HepG2 (cell line): Measurements from ENCODE around the gene NXF2B.
"Not testable (repeated sequence)": the region's sequence is repeated elsewhere in the genome, so short reads cannot be mapped to it uniquely, and the experiment has no call there.

Experiments
- ATM ChIP-seq: fragments of 450-650 bp; IDR thresholded peaks from 2 replicates; pipeline ENCODE4 v1.7.1; 2017; ENCODE audit warnings: mild to moderate bottlenecking, borderline replicate concordance
- CBX2 ChIP-seq, 2 experiments: fragments of 200-600 bp in 1 of 2; sonication (generic); formaldehyde crosslinking in 1 of 2; IDR thresholded peaks; 2 replicates each; pipeline versions ENCODE4 v1.7.0 to v1.8.1; 2018 to 2022; ENCODE audit warnings: low read depth in 2 of 2, low read length in 1 of 2, mild to moderate bottlenecking in 1 of 2, missing genetic modification reagents in 1 of 2
- DNMT1 ChIP-seq: sonication (generic); formaldehyde crosslinking; IDR thresholded peaks from 2 replicates; pipeline ENCODE4 v1.5.1; 2020; ENCODE audit warnings: mild to moderate bottlenecking, missing genetic modification reagents
- EP300 ChIP-seq, 3 experiments: sonication (generic) in 1 of 3; formaldehyde crosslinking in 1 of 3; IDR thresholded peaks; 2 replicates each; pipeline versions ENCODE4 v1.5.1 to v1.6.1; 2011 to 2020; ENCODE audit warnings: low read depth in 2 of 3, low read length in 2 of 3, borderline replicate concordance in 1 of 3, improper control_type of control experiment in 1 of 3, mild to moderate bottlenecking in 1 of 3, missing genetic modification reagents in 1 of 3, moderate library complexity in 1 of 3
- EZH2 ChIP-seq: conservative IDR thresholded peaks from 2 replicates; pipeline ENCODE4 v1.6.1; 2012; ENCODE audit warnings: mild to moderate bottlenecking, low read depth, low read length, moderate library complexity
- GABPA ChIP-seq, 2 experiments: IDR thresholded peaks; 2 replicates each; pipeline ENCODE4 v1.6.1; 2011 to 2016; ENCODE audit warnings: low read depth in 2 of 2, low read length in 1 of 2, missing biosample characterization in 1 of 2, missing genetic modification characterization in 1 of 2
- MIER2 ChIP-seq: IDR thresholded peaks from 2 replicates; pipeline ENCODE4 v1.6.1; 2016; ENCODE audit warnings: missing biosample characterization, missing genetic modification reagents
- RAD21 ChIP-seq: fragments of 450-650 bp; formaldehyde crosslinking; IDR thresholded peaks from 2 replicates; pipeline ENCODE4 v1.5.0; 2020; ENCODE audit warnings: mild to moderate bottlenecking
- ZFX ChIP-seq: sonication (generic); formaldehyde crosslinking; IDR thresholded peaks from 2 replicates; pipeline ENCODE4 v1.4.0; 2020; ENCODE audit warnings: mild to moderate bottlenecking, low read depth, missing genetic modification reagents, moderate library complexity
- TF ChIP-seq, protein P1 (sequence below): sonication (generic); formaldehyde crosslinking; IDR thresholded peaks from 2 replicates; pipeline ENCODE4 v1.5.0; 2020; ENCODE audit warnings: mild to moderate bottlenecking, missing genetic modification reagents, moderate library complexity
- TF ChIP-seq, protein P2 (sequence below): sonication (generic); formaldehyde crosslinking; IDR thresholded peaks from 2 replicates; pipeline ENCODE4 v1.4.0; 2020; ENCODE audit warnings: missing genetic modification reagents, low read depth, mild to moderate bottlenecking, borderline replicate concordance
- TF ChIP-seq, protein P3 (sequence below): sonication (generic); formaldehyde crosslinking; IDR thresholded peaks from 2 replicates; pipeline ENCODE4 v1.5.1; 2020; ENCODE audit warnings: mild to moderate bottlenecking, missing genetic modification reagents, moderate library complexity
- TF ChIP-seq, protein P4 (sequence below): sonication (generic); formaldehyde crosslinking; IDR thresholded peaks from 2 replicates; pipeline ENCODE4 v1.4.0; 2020; ENCODE audit warnings: missing genetic modification reagents
- TF ChIP-seq, protein P5 (sequence below): sonication (generic); formaldehyde crosslinking; IDR thresholded peaks from 2 replicates; pipeline ENCODE4 v1.5.1; 2020; ENCODE audit warnings: missing genetic modification reagents, mild to moderate bottlenecking, borderline replicate concordance

DNA sequence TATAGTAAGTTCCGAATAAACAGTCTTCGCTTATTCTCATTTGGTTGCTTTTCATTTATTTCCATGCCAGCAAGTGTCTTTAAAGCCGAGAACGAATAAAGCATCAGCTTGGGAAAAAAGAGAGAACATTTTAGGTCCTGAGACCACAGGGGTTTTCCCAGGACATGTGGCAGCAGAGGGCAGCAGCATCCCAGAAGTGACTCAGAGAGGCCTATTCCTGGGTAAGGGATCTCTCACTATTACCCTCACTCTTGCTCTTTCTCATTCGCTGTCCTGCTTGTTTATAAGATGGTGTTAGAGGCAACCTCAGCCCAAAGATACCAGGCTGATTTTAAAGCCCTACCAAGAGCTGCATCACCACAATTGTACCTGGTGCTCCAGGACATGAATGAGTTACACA, 39.0 kb upstream of the NXF2B start:
- TF ChIP-seq CBX2 (IDR thresholded peaks at IDR 0.05; ENCODE audit: low read depth, low read length); CBX2 (CRISPR knock-in tag; IDR thresholded peaks at IDR 0.05; ENCODE audit: low read depth); EP300 (IDR thresholded peaks at IDR 0.05; ENCODE audit: low read depth in 2 of 2, low read length in 2 of 2); EP300 (CRISPR knock-in tag; IDR thresholded peaks at IDR 0.05; ENCODE audit: borderline replicate concordance); ZFX (CRISPR knock-in tag); GABPA (IDR thresholded peaks at IDR 0.05; ENCODE audit: low read depth, low read length); GABPA (CRISPR knock-in tag; IDR thresholded peaks at IDR 0.05; ENCODE audit: low read depth); RAD21 (CRISPR knock-in tag); DNMT1; EZH2; MIER2 (CRISPR knock-in tag); ATM: not testable (repeated sequence)
- TF ChIP-seq, protein P1, sequence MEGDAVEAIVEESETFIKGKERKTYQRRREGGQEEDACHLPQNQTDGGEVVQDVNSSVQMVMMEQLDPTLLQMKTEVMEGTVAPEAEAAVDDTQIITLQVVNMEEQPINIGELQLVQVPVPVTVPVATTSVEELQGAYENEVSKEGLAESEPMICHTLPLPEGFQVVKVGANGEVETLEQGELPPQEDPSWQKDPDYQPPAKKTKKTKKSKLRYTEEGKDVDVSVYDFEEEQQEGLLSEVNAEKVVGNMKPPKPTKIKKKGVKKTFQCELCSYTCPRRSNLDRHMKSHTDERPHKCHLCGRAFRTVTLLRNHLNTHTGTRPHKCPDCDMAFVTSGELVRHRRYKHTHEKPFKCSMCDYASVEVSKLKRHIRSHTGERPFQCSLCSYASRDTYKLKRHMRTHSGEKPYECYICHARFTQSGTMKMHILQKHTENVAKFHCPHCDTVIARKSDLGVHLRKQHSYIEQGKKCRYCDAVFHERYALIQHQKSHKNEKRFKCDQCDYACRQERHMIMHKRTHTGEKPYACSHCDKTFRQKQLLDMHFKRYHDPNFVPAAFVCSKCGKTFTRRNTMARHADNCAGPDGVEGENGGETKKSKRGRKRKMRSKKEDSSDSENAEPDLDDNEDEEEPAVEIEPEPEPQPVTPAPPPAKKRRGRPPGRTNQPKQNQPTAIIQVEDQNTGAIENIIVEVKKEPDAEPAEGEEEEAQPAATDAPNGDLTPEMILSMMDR: not testable (repeated sequence)
- TF ChIP-seq, protein P2, sequence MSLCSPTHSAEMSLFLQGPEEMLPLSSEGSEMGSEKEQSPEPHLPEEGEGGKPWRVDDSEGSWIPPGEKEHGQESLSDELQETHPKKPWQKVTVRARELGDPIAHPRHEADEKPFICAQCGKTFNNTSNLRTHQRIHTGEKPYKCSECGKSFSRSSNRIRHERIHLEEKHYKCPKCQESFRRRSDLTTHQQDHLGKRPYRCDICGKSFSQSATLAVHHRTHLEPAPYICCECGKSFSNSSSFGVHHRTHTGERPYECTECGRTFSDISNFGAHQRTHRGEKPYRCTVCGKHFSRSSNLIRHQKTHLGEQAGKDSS: not testable (repeated sequence)
- TF ChIP-seq, protein P3, sequence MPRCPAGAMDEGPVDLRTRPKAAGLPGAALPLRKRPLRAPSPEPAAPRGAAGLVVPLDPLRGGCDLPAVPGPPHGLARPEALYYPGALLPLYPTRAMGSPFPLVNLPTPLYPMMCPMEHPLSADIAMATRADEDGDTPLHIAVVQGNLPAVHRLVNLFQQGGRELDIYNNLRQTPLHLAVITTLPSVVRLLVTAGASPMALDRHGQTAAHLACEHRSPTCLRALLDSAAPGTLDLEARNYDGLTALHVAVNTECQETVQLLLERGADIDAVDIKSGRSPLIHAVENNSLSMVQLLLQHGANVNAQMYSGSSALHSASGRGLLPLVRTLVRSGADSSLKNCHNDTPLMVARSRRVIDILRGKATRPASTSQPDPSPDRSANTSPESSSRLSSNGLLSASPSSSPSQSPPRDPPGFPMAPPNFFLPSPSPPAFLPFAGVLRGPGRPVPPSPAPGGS: not testable (repeated sequence)
- TF ChIP-seq, protein P4, sequence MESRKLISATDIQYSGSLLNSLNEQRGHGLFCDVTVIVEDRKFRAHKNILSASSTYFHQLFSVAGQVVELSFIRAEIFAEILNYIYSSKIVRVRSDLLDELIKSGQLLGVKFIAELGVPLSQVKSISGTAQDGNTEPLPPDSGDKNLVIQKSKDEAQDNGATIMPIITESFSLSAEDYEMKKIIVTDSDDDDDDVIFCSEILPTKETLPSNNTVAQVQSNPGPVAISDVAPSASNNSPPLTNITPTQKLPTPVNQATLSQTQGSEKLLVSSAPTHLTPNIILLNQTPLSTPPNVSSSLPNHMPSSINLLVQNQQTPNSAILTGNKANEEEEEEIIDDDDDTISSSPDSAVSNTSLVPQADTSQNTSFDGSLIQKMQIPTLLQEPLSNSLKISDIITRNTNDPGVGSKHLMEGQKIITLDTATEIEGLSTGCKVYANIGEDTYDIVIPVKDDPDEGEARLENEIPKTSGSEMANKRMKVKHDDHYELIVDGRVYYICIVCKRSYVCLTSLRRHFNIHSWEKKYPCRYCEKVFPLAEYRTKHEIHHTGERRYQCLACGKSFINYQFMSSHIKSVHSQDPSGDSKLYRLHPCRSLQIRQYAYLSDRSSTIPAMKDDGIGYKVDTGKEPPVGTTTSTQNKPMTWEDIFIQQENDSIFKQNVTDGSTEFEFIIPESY (CRISPR knock-in tag): not testable (repeated sequence)
- TF ChIP-seq, protein P5, sequence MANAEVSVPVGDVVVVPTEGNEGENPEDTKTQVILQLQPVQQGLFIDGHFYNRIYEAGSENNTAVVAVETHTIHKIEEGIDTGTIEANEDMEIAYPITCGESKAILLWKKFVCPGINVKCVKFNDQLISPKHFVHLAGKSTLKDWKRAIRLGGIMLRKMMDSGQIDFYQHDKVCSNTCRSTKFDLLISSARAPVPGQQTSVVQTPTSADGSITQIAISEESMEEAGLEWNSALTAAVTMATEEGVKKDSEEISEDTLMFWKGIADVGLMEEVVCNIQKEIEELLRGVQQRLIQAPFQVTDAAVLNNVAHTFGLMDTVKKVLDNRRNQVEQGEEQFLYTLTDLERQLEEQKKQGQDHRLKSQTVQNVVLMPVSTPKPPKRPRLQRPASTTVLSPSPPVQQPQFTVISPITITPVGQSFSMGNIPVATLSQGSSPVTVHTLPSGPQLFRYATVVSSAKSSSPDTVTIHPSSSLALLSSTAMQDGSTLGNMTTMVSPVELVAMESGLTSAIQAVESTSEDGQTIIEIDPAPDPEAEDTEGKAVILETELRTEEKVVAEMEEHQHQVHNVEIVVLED (CRISPR knock-in tag): not testable (repeated sequence)
